GM12864 (cell line): Measurements from ENCODE around the gene SHISA8.
A peak's percentile ranks its signal among the peaks of the same experiment; 100 is the strongest.

ENCODE experiments used
- DNase-seq: peaks from one replicate; pipeline ENCODE4 v3.0.0-alpha.2; 2011; ENCODE audit warnings: low read depth
- H3K4me3 ChIP-seq: 2 replicates; pipeline ENCODE4 v1.5.1; 2011; ENCODE audit warnings: mild to moderate bottlenecking, low read depth, low read length, control low read depth
- CTCF ChIP-seq: IDR thresholded peaks from 2 replicates; pipeline ENCODE4 v1.5.1; 2011; ENCODE audit warnings: low read depth, mild to moderate bottlenecking, moderate library complexity, low read length, control low read depth, inconsistent platforms; ENCODE audit errors: missing control alignments

SHISA8 gene

DNA sequence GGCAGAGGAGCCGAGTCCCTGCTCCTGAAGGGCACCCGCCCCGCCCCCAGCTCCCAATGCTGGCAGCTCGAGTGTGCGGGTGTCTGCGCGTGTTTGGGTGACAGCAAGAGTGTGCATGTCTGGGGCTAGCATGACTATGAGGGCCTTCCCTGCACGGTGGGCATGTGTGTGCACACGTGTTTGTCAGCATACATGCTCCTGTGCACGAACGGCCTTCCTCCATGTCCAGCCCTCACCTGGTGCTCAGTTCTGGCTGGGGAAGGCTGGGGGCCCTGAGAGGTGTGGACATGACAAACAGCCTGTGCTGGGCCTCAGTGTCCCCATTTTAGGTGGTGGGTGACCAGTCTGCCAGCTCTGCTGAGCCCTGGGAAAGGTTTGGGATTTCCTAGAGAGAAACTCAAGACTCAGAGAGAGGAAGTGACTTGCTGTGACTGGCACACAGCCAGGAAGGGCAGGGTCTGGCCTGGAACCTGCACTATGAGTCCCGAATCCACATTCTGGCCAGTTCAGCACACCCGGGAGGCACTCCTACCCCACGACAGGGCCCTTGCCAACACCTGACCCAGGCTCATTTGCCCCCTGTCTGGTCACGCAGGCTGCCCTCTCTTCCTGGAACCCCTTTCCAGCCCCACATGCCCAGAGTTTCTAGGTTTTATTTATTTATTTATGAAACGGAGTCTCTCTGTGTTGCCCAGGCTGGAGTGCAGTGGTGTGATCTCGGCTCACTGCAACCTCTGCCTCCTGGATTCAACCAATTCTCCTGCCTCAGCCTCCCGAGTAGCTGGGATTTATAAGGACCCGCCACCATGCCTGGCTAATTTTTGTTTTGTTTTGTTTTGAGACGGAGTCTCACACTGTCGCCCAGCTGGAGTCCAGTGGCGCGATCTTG lies 3.3 kb upstream of the SHISA8 start:
- DNase-seq: no peak
- no peak for TF ChIP-seq CTCF
- H3K4me3 ChIP-seq: no peak overlapping the region; the same call in 1 of the 2 replicates

DNA sequence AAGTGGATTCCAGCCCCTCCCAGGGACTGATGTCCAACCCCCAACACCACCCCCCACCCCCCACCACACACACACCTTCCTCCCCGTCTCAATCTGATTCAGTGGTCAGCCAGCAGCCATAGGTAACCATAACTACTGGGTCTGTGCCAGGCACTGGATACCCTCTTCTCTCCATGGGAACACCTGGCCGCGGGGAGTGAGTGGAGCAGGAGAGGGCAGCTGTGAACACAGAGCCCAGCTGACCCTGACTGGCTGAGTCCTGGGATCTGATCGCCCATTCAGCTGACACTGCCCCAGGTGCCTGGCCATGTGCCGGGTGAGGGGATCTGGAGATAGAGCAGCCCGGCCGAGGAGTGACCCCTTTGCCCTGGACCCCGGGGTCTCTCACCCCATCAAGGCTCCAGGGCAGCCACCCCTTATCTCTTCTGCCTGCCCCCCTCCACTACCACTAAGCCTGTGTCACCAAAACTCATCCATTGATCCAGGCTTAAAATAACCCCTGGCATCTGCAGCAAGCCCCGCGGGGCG lies 2.6 kb upstream of the SHISA8 start:
- TF ChIP-seq CTCF: no peak
- no peak overlapping the region for H3K4me3 ChIP-seq
- no peak for DNase-seq

DNA sequence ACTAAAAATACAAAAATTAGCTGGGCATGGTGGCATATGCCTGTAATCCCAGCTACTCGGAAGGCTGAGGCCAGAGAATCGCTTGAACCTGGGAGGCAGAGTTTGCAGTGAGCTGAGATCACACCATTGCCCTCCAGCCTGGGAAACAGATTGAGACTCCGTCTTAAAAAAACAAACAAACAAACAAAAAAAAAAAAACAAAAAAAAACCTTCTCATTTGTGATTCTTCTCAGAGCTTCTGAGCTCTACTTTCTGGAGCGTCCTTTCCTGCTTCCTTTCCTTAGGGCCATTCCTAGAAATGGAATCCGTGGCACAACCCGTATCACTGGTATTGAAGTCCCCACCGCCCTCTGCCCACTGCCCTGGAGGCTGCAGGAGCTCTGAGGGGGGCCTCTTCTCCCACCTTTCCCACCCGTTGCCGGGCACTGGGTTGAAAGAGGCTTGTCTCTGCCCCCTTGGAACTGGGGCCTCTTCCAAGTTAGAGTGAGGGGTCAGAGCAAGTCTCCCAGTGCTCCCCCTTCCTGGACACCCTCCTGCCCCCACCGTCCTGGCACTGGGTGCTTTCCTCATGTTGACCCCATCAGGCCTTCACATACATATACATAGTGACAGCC lies 2.0 kb upstream of the SHISA8 start:
- H3K4me3 ChIP-seq: no peak overlapping the region
- DNase-seq: no peak
- no peak for TF ChIP-seq CTCF

GRCh38 chr22:41915786-41916493 lies 1.1 kb upstream of the SHISA8 start:
- TF ChIP-seq CTCF: no peak
- DNase-seq: no peak

DNA sequence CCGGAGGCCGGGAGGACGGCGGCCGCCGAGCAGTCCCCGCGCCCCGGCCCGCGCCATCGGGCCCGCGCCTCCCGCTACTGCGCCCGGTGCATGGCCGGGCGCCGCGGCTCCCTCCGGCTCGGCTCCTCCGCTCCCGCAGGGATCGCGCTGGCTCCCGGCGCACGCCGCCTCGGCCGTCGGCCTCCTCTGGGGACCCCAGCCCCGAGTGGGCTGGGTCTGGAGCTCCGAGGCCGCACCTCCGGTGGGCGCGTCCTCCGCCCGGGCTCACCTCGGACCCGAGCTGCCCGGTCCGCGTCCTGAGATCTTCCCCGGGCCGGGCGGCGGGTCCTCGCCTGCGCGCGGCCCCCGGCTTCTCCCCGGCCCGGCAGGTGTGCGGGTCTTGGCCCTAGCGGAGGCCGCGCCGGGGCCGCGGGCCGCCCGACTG lies 251 bp downstream of the SHISA8 start:
- DNase-seq: no peak
- TF ChIP-seq CTCF: no peak
- H3K4me3 ChIP-seq: peak overlapping the region; percentile 64

More at GRCh38 chr22:41915786-41916493, 1.1 kb upstream of the SHISA8 start:
- no peak overlapping the region for H3K4me3 ChIP-seq

DNA sequence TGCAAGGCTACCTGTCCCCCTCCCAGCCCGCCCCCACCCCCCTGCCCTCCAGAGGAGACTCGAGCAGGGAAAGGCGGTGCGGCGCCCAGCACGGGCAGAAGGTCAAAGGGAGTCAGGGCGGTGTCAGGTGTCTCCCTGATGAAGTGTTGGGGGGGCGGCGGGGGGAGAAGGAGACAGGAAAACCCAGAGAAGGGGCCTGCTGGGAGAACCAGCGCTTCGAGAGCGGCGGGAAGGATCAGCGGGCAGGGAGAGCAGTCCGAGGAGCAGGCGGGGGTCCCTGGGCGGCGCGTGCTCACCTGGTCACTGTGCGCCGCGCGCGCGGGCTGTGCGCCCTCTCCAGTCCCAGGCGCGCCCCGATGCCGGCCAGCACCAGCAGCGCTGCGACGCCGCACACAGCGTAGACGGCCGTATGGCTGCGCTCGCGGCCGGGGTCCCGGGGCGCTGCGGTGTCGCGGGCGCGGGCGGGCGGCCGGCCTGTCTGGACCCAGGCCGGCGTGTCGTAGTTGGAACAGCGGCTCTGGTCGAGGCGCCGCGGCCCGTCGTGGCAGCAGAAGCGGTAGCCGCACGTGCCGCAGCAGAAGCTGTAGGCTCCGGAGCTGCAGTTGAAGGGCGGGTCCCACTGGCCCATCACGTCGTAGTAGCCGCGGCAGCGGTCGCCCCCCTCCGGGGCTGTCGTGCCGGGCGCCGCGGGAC lies 886 bp downstream of the SHISA8 start:
- TF ChIP-seq CTCF: no peak
- peak overlapping the region; percentile 64 for H3K4me3 ChIP-seq
- DNase-seq: no peak
